ENCODE data around the gene DCP1A.

GRCh38 chr3:53234130-53234840, 113.1 kb downstream of the DCP1A start:
- TF ChIP-seq, protein P1, sequence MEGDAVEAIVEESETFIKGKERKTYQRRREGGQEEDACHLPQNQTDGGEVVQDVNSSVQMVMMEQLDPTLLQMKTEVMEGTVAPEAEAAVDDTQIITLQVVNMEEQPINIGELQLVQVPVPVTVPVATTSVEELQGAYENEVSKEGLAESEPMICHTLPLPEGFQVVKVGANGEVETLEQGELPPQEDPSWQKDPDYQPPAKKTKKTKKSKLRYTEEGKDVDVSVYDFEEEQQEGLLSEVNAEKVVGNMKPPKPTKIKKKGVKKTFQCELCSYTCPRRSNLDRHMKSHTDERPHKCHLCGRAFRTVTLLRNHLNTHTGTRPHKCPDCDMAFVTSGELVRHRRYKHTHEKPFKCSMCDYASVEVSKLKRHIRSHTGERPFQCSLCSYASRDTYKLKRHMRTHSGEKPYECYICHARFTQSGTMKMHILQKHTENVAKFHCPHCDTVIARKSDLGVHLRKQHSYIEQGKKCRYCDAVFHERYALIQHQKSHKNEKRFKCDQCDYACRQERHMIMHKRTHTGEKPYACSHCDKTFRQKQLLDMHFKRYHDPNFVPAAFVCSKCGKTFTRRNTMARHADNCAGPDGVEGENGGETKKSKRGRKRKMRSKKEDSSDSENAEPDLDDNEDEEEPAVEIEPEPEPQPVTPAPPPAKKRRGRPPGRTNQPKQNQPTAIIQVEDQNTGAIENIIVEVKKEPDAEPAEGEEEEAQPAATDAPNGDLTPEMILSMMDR (IDR thresholded peaks at IDR 0.05), result no peak
- no peak for TF ChIP-seq POLR2A (IDR thresholded peaks at IDR 0.05)
- no peak for TF ChIP-seq EP300 (IDR thresholded peaks at IDR 0.05)

All from tibial nerve (tissue), 4 donors.